Common myeloid progenitor, CD34-positive (primary cell): ENCODE measurements around the gene XIAP.
"Not testable (repeated sequence)": the region's sequence is repeated elsewhere in the genome, so short reads cannot be mapped to it uniquely, and the experiment has no call there.

ENCODE experiments used
- CTCF ChIA-PET: fragments of 350-600 bp; sonication (Branson Sonifier 250); formaldehyde crosslinking; loops from one replicate; lab custom pipeline; 2021; ENCODE audit warnings: antibody characterized with exemption; lab: Charles Lee
- POLR2A ChIA-PET: fragments of 350-600 bp; sonication (Branson Sonifier 250); formaldehyde crosslinking; loops from one replicate; lab custom pipeline; 2021; ENCODE audit warnings: antibody characterized with exemption; lab: Charles Lee
- DNase-seq, 3 donors: peaks; one replicate each; pipeline versions ENCODE4 v3.0.0 to v3.0.0-alpha.2; 2013
- H3K27ac ChIP-seq, 2 experiments: 1 replicate in 1 of 2; 2 replicates in 1 of 2; pipeline ENCODE4 v1.7.0; 2013; ENCODE audit warnings: inconsistent platforms in 2 of 2, low read length in 2 of 2, mild to moderate bottlenecking in 2 of 2, low read depth in 1 of 2, moderate library complexity in 1 of 2; ENCODE audit not compliant: severe bottlenecking in 2 of 2, insufficient read depth in 1 of 2, poor library complexity in 1 of 2
- H3K27me3 ChIP-seq, 5 experiments: replicated peaks in 2 of 5; 1 replicate in 3 of 5; 2 replicates in 2 of 5; pipeline versions ENCODE4 v1.6.1 to v1.7.0; 2013; ENCODE audit warnings: low read length in 4 of 5, mild to moderate bottlenecking in 2 of 5, moderate library complexity in 2 of 5, inconsistent platforms in 1 of 5; ENCODE audit not compliant: insufficient read depth in 5 of 5, control insufficient read depth in 4 of 5
- H3K36me3 ChIP-seq, 4 experiments: 1 replicate in 2 of 4; 2 replicates in 2 of 4; pipeline versions ENCODE4 v1.6.1 to v1.7.0; 2013; ENCODE audit warnings: low read length in 3 of 4, control low read depth in 1 of 4, mild to moderate bottlenecking in 1 of 4; ENCODE audit not compliant: control insufficient read depth in 4 of 4, insufficient read depth in 4 of 4
- H3K4me1 ChIP-seq, 4 experiments: 1 replicate in 3 of 4; 2 replicates in 1 of 4; pipeline versions ENCODE4 v1.6.1 to v1.7.1; 2013; ENCODE audit warnings: low read length in 3 of 4, mild to moderate bottlenecking in 3 of 4, control low read depth in 1 of 4, inconsistent platforms in 1 of 4, moderate library complexity in 1 of 4; ENCODE audit not compliant: control insufficient read depth in 4 of 4, insufficient read depth in 4 of 4; ENCODE audit errors: control extremely low read depth in 1 of 4
- H3K4me3 ChIP-seq, 7 experiments: 1 replicate in 4 of 7; 2 replicates in 3 of 7; pipeline versions ENCODE4 v1.5.1 to v1.7.0; 2013; ENCODE audit warnings: mild to moderate bottlenecking in 7 of 7, low read length in 6 of 7, moderate library complexity in 6 of 7, inconsistent platforms in 2 of 7, low read depth in 2 of 7, control low read depth in 1 of 7; ENCODE audit not compliant: insufficient read depth in 4 of 7, control insufficient read depth in 1 of 7; ENCODE audit errors: extremely low read depth in 1 of 7
- H3K9me3 ChIP-seq, 5 experiments: 1 replicate in 4 of 5; 2 replicates in 1 of 5; pipeline versions ENCODE4 v1.6.1 to v1.7.1; 2013; ENCODE audit warnings: low read length in 4 of 5, mild to moderate bottlenecking in 2 of 5, inconsistent platforms in 1 of 5, low read depth in 1 of 5, moderate library complexity in 1 of 5; ENCODE audit not compliant: control insufficient read depth in 4 of 5, insufficient read depth in 2 of 5; ENCODE audit errors: control extremely low read depth in 1 of 5
- WGBS: methylation state at CpG from one replicate; pipeline ENCODE4 v1.1.5; 2013; ENCODE audit not compliant: insufficient coverage; 5-methylcytosine and 5-hydroxymethylcytosine counted together

XIAP gene

DNA sequence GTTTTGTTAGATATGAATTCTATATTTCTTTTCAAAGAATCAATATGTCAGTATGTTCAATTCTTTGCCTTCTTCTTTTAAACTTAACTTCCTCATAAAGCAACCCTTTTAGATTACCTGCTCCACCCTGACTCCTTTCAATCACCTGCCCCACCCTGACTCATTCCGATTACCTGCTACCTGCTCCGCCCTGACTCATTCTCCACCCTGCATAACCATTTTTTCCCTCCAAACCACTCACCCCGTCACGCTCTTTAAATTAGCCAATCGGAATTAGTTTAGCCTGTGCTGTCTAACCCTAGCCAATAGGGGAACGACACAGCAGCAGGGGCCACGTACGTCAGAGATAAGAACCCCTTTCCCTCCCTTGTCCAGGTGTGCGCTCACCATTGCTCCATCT, 9.9 kb upstream of the XIAP start:
- POLR2A ChIA-PET, H3K27me3 ChIP-seq, CTCF ChIA-PET, H3K4me3 ChIP-seq, H3K4me1 ChIP-seq, H3K27ac ChIP-seq, DNase-seq, H3K36me3 ChIP-seq, H3K9me3 ChIP-seq: not testable (repeated sequence)
- WGBS = 93% methylated on average over 4 of the region's 9 CpGs

DNA sequence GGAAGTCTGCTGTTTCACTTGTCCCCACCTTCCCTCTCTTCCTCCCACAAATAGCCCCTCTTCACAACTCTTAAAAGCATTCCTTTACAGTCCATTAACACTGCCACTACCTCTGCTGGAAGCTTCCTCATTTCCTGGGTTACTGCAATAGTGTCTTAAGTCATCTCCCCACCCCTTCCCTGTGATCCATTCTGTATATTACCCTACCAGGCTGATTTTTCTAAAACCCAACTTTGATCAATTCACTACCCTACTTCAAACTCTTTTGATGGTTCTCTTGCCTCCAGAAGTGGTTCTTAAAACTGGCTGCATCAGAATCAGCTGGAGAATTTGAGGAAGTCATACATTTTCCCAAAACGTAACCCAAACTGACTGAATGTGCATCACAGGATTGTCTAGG, 8.8 kb upstream of the XIAP start:
- 71% methylated on average over 1 of the region's 1 CpG for WGBS
- ChIA-PET POLR2A (no interaction called here), CTCF (no interaction called here)
- Histone ChIP-seq H3K4me3 (no peak overlapping the region), H3K36me3 (no peaks in the 10 kb centered on the region), H3K27me3 (no peaks in the 10 kb centered on the region), H3K4me1 (peaks cover 0 to 3% (median 0%) of the 10 kb centered on the region in 4 experiments), H3K27ac (no peak overlapping the region), H3K9me3 (no peaks in the 10 kb centered on the region)
- no peak for DNase-seq

DNA sequence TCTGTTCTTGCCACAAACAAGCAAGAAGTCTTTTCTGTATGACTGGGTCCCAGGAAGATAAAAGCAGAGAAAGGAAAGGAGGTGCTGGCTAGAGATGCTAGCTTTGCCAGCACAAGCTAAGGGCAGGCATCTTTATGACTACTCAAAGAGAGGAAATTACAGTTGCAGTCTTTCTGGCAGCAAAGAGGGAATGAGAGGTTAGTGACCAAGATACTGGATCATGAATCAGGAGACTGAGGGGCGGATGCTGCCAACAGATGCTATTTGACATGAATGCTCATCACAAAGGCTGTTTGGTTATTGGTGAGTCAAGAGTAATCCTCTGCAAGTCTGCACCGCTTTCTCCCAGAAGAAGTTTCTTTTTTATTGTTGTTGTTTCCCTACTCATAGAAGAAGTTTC, 5.5 kb upstream of the XIAP start:
- Histone ChIP-seq H3K4me3 (no peak overlapping the region), H3K9me3 (no peaks in the 10 kb centered on the region), H3K27me3 (no peaks in the 10 kb centered on the region), H3K4me1 (peaks cover 0 to 7% (median 4%) of the 10 kb centered on the region in 4 experiments), H3K36me3 (no peaks in the 10 kb centered on the region), H3K27ac (no peak overlapping the region)
- DNase-seq = no peak
- ChIA-PET CTCF (interaction anchor here (0.6 kb wide), 1 partner anchor 179 kb away, joined by 4 read pairs; no protein-coding TSS in a partner anchor), POLR2A (interaction anchor here (0.6 kb wide), 1 partner anchor 13 kb away, joined by 3 read pairs; no protein-coding TSS in a partner anchor)
- WGBS = 93% methylated on average over 2 of the region's 2 CpGs

DNA sequence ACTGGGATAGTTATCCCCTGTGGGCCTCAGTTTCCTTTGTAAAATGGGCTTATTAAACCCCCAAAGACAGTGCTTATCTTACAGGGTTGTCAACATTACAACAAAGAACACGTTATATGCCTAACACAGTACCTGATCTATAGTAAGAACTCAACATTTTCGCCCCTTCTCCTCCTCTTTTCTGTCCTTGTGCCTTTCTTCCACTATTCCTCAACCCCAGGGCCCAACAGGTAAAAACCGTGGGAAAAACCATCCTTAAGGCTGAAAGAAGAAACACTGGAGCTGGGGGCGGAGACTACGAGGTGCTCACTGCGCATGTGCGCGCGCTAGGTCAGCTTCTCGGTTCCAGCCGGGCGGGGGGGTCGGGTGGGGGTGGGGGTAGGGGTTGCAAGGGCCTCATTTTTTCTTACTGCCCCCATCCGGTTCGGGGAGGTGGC, 426 bp upstream of the XIAP start:
- WGBS = 31% methylated on average over 2 of the region's 15 CpGs
- Histone ChIP-seq H3K27ac (peak overlapping the region; percentile 74 to 94), H3K27me3 (no peaks in the 10 kb centered on the region), H3K4me1 (peaks cover 0 to 8% (median 4%) of the 10 kb centered on the region in 4 experiments), H3K9me3 (no peaks in the 10 kb centered on the region), H3K4me3 (peak overlapping the region in 6 of 7 experiments; percentile 72 to 87 (median 80)), H3K36me3 (no peaks in the 10 kb centered on the region)
- ChIA-PET CTCF (no interaction called here), POLR2A (no interaction called here)
- no peak for DNase-seq

DNA sequence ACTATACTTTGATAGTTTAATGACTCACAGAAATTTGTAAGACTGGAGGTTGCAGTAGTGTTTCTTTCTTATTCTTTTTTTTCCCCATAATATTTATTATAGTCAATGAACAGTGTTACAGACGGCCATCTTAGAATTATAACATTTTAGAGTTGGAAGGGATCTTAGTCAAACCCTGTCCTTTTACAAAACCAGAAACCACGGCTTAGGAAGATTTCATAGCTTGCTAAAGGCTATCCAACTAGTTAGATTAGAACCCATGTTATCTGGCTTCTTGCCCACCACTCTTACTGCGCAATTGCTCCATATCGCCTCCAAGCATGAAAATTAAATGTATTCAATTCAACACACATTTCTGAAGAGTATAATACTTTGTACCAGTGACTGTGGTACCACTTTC, 1.1 kb downstream of the XIAP start:
- H3K36me3 ChIP-seq = no peaks in the 10 kb centered on the region
- H3K27me3 ChIP-seq = no peaks in the 10 kb centered on the region
- H3K27ac ChIP-seq = peak overlapping the region; percentile 74 to 94
- no peaks in the 10 kb centered on the region for H3K9me3 ChIP-seq
- CTCF ChIA-PET = no interaction called here
- peak in 1 of 3 donors; percentile 22 for DNase-seq
- WGBS = 50% methylated on average over 3 of the region's 4 CpGs
- peak overlapping the region in 6 of 7 experiments; percentile 72 to 94 (median 80) for H3K4me3 ChIP-seq
- POLR2A ChIA-PET = interaction anchor here (0.6 to 1.1 kb wide), 3 partner anchors 8 to 99 kb away, joined by 3 to 5 read pairs (median 3); no protein-coding TSS in a partner anchor
- peaks cover 0 to 8% (median 4%) of the 10 kb centered on the region in 4 experiments for H3K4me1 ChIP-seq

DNA sequence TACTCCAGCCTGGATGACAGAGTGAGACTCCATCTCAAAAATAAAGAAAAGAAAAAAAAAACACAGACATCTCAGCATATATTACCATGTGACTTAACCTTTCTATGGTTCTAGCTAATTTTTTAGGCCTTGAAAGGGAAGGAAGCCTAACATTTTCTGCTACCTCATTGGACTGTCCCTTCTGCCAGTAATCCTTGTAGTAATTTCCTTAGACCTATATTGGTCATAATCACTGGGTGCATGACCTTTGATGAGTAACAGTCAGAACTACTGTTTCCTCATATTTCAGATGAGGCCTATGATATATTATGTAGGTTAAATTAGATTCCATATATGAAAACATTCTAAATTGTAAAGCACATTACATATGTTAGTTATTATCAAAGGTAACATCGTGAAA, 9.6 kb downstream of the XIAP start:
- Histone ChIP-seq H3K27ac (no peak overlapping the region), H3K4me1 (peaks cover 0 to 7% (median 4%) of the 10 kb centered on the region in 4 experiments)
- WGBS = no CpG with 5 or more reads among the region's 1 CpG

DNA sequence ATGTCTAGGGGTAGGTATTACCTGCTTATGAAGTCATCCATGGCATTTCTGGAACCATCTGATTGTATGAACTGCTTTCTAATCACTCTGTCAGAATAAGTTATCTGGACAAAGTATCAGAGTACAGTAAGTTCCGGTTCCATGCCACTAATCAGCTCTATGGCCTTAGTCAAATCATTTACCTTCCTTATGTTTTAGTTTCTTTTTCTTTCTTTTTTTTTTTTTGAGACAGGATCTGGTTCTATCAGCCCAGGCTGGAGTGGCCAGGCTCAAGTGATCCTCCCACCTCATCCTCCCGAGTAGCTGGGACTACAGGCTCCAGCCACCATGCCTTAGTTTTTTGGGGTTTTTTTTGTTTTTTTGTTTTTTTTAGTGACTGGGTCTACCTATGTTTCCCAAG, 11.5 kb downstream of the XIAP start:
- Histone ChIP-seq H3K9me3 (no peaks in the 10 kb centered on the region), H3K4me3 (no peak overlapping the region), H3K4me1 (peaks cover 0 to 7% (median 4%) of the 10 kb centered on the region in 4 experiments), H3K27me3 (no peaks in the 10 kb centered on the region), H3K36me3 (no peaks in the 10 kb centered on the region), H3K27ac (no peak overlapping the region)
- ChIA-PET POLR2A (interaction anchor here (0.6 kb wide), 1 partner anchor 81 kb away, joined by 11 read pairs; no protein-coding TSS in a partner anchor), CTCF (no interaction called here)
- DNase-seq = no peak
- no CpG with 5 or more reads among the region's 2 CpGs for WGBS

More for the DNA sequence above, 9.6 kb downstream of the XIAP start:
- ChIA-PET CTCF (interaction anchor here (1.0 kb wide), 1 partner anchor 95 kb away, joined by 4 read pairs; no protein-coding TSS in a partner anchor), POLR2A (interaction anchor here (1.7 kb wide), 1 partner anchor 9 kb away, joined by 5 read pairs; no protein-coding TSS in a partner anchor)
- H3K4me3 ChIP-seq = no peak overlapping the region
- H3K36me3 ChIP-seq = no peaks in the 10 kb centered on the region
- no peaks in the 10 kb centered on the region for H3K27me3 ChIP-seq
- H3K9me3 ChIP-seq = no peaks in the 10 kb centered on the region
- DNase-seq = peak in 1 of 3 donors; percentile 26
